ENCODE data around the gene MEIOC. TPM values are rescaled to one million over a fixed set of nuclear protein-coding genes. Genes with fewer than 3 reads are reported as not detected.

The MEIOC gene
- total and polyA plus RNA-seq, 2 donors from 2014 or later: 0.26 to 0.28 TPM

- H3K27ac ChIP-seq (ENCODE audit: low read depth in 2 of 2, low read length in 2 of 2): no peak overlapping the region
- no peaks in the 10 kb centered on the region for H3K36me3 ChIP-seq (ENCODE audit: control insufficient read depth in 2 of 3, insufficient read depth in 3 of 3, low read length in 3 of 3)
- TF ChIP-seq, protein P1, sequence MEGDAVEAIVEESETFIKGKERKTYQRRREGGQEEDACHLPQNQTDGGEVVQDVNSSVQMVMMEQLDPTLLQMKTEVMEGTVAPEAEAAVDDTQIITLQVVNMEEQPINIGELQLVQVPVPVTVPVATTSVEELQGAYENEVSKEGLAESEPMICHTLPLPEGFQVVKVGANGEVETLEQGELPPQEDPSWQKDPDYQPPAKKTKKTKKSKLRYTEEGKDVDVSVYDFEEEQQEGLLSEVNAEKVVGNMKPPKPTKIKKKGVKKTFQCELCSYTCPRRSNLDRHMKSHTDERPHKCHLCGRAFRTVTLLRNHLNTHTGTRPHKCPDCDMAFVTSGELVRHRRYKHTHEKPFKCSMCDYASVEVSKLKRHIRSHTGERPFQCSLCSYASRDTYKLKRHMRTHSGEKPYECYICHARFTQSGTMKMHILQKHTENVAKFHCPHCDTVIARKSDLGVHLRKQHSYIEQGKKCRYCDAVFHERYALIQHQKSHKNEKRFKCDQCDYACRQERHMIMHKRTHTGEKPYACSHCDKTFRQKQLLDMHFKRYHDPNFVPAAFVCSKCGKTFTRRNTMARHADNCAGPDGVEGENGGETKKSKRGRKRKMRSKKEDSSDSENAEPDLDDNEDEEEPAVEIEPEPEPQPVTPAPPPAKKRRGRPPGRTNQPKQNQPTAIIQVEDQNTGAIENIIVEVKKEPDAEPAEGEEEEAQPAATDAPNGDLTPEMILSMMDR (IDR thresholded peaks at IDR 0.05; ENCODE audit: borderline replicate concordance, extremely low read depth, insufficient read depth): no peak
- H3K27me3 ChIP-seq (ENCODE audit: control insufficient read depth, insufficient read depth, low read length): peaks cover 7% of the 10 kb centered on the region
- intact Hi-C loops (cut with DNase I): no loop called here
- no peak for FAIRE-seq
- H3K9ac ChIP-seq (ENCODE audit: low read length in 3 of 3): no peak overlapping the region
- no peak overlapping the region for H3K4me3 ChIP-seq (ENCODE audit: low read length in 3 of 3)
- no peak for DNase-seq
- H3K4me1 ChIP-seq (ENCODE audit: control insufficient read depth in 2 of 3, insufficient read depth in 2 of 3, low read depth in 1 of 3, low read length in 3 of 3): no peaks in the 10 kb centered on the region
- H3K9me3 ChIP-seq (ENCODE audit: control insufficient read depth in 2 of 3, insufficient read depth in 1 of 3, low read length in 3 of 3): no peaks in the 10 kb centered on the region
Observed at GRCh38 chr17:44653954-44654353, 2.3 kb upstream of the MEIOC start.

GRCh38 chr17:44661835-44662234, 5.6 kb downstream of the MEIOC start:
- FAIRE-seq: no peak
- Histone ChIP-seq H3K36me3 (ENCODE audit: control insufficient read depth in 2 of 3, insufficient read depth in 3 of 3, low read length in 3 of 3) (no peaks in the 10 kb centered on the region), H3K9me3 (ENCODE audit: control insufficient read depth in 2 of 3, insufficient read depth in 1 of 3, low read length in 3 of 3) (no peaks in the 10 kb centered on the region), H3K4me1 (ENCODE audit: control insufficient read depth in 2 of 3, insufficient read depth in 2 of 3, low read depth in 1 of 3, low read length in 3 of 3) (no peaks in the 10 kb centered on the region), H3K27me3 (ENCODE audit: control insufficient read depth, insufficient read depth, low read length) (peaks cover 2% of the 10 kb centered on the region), H3K27ac (ENCODE audit: low read depth in 2 of 2, low read length in 2 of 2) (no peak overlapping the region), H3K4me3 (ENCODE audit: low read length in 3 of 3) (no peak overlapping the region), H3K9ac (ENCODE audit: low read length in 3 of 3) (no peak overlapping the region)
- intact Hi-C loops (cut with DNase I): no loop called here
- TF ChIP-seq, protein P1 (IDR thresholded peaks at IDR 0.05; ENCODE audit: borderline replicate concordance, extremely low read depth, insufficient read depth): no peak
- no peak for DNase-seq

DNA sequence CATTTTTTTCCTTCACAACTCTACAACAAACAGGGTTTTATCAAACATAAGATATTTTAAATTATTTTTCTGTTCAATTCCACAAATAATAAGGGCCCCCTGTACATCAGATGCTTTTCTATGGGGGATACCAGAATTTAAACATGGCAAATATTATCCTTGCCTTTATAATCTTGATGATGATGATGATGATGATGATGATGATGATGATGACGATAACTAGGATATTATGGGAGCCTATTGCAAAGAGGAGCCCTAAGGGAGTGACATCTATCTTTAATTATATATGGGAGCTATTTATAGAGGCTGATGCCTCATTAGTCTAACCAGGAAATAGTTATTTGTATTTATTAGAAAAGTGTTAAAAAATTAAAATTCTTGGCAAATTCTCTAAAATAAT, 6.8 kb downstream of the MEIOC start:
- Histone ChIP-seq H3K27ac (ENCODE audit: low read depth in 2 of 2, low read length in 2 of 2) (no peak overlapping the region), H3K4me3 (ENCODE audit: low read length in 3 of 3) (no peak overlapping the region), H3K9me3 (ENCODE audit: control insufficient read depth in 2 of 3, insufficient read depth in 1 of 3, low read length in 3 of 3) (no peaks in the 10 kb centered on the region), H3K27me3 (ENCODE audit: control insufficient read depth, insufficient read depth, low read length) (no peaks in the 10 kb centered on the region), H3K36me3 (ENCODE audit: control insufficient read depth in 2 of 3, insufficient read depth in 3 of 3, low read length in 3 of 3) (no peaks in the 10 kb centered on the region), H3K9ac (ENCODE audit: low read length in 3 of 3) (no peak overlapping the region), H3K4me1 (ENCODE audit: control insufficient read depth in 2 of 3, insufficient read depth in 2 of 3, low read depth in 1 of 3, low read length in 3 of 3) (no peaks in the 10 kb centered on the region)
- DNase-seq (no peak), FAIRE-seq (no peak)
- TF ChIP-seq, protein P1 (IDR thresholded peaks at IDR 0.05; ENCODE audit: borderline replicate concordance, extremely low read depth, insufficient read depth): no peak
- intact Hi-C loops (cut with DNase I): no loop called here

- no peaks in the 10 kb centered on the region for H3K36me3 ChIP-seq (ENCODE audit: control insufficient read depth in 2 of 3, insufficient read depth in 3 of 3, low read length in 3 of 3)
- no peaks in the 10 kb centered on the region for H3K27me3 ChIP-seq (ENCODE audit: control insufficient read depth, insufficient read depth, low read length)
- H3K9me3 ChIP-seq (ENCODE audit: control insufficient read depth in 2 of 3, insufficient read depth in 1 of 3, low read length in 3 of 3): no peaks in the 10 kb centered on the region
- H3K27ac ChIP-seq (ENCODE audit: low read depth in 2 of 2, low read length in 2 of 2): no peak overlapping the region
- H3K9ac ChIP-seq (ENCODE audit: low read length in 3 of 3): no peak overlapping the region
- TF ChIP-seq, protein P1 (IDR thresholded peaks at IDR 0.05; ENCODE audit: borderline replicate concordance, extremely low read depth, insufficient read depth): no peak
- H3K4me1 ChIP-seq (ENCODE audit: control insufficient read depth in 2 of 3, insufficient read depth in 2 of 3, low read depth in 1 of 3, low read length in 3 of 3): no peaks in the 10 kb centered on the region
- DNase-seq: no peak
- no peak overlapping the region for H3K4me3 ChIP-seq (ENCODE audit: low read length in 3 of 3)
- FAIRE-seq: no peak
- intact Hi-C loops (cut with DNase I): no loop called here
Observed at GRCh38 chr17:44664867-44665266, 8.6 kb downstream of the MEIOC start.
